ENCODE data around the gene KLHL29. TPM values are rescaled to one million over a fixed set of nuclear protein-coding genes. Genes with fewer than 3 reads are reported as not detected.
A peak's percentile ranks its signal among the peaks of the same experiment; 100 is the strongest.

The KLHL29 gene
- total RNA-seq, 1 donor from 2014 or later = 5.0 TPM

DNA sequence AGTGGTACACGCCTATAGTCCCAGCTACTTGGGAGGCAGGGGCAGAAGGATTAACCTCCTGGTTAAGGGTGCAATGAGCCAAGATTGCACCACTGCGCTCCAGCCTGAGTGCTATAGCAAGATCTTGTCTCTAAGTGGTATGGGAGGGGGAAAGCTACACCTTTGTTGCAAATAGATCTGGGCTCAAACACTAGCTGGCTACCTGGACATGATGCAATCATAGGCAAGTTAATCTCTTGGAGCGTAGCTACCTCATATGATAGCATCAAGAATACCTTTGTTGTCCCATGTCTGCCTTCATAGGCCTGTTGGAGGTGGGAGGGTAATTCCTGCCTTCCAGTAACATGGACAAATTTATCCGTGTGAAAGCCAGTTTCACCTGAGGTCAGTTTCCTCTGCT lies 15.7 kb downstream of the KLHL29 start:
- DNase-seq (ENCODE audit: low read depth) = no peak
- no peak for FAIRE-seq
- Histone ChIP-seq H3K36me3 (ENCODE audit: control insufficient read depth, insufficient read depth, low read length) (no peaks in the 10 kb centered on the region), H3K27me3 (ENCODE audit: control insufficient read depth, insufficient read depth, low read length) (no peaks in the 10 kb centered on the region), H3K4me3 (ENCODE audit: low read depth, low read length) (no peak overlapping the region)
- TF ChIP-seq CTCF (IDR thresholded peaks at IDR 0.05; ENCODE audit: insufficient read depth, low read length, severe bottlenecking) = no peak

- peak; percentile 68 for FAIRE-seq
- Histone ChIP-seq H3K4me3 (ENCODE audit: low read depth, low read length) (no peak overlapping the region), H3K36me3 (ENCODE audit: control insufficient read depth, insufficient read depth, low read length) (no peaks in the 10 kb centered on the region), H3K27me3 (ENCODE audit: control insufficient read depth, insufficient read depth, low read length) (no peaks in the 10 kb centered on the region)
- DNase-seq (ENCODE audit: low read depth) = peak; percentile 96
- TF ChIP-seq CTCF (IDR thresholded peaks at IDR 0.05; ENCODE audit: insufficient read depth, low read length, severe bottlenecking) = no peak
Measured at GRCh38 chr2:23401427-23402204, 16.6 kb downstream of the KLHL29 start.

DNA sequence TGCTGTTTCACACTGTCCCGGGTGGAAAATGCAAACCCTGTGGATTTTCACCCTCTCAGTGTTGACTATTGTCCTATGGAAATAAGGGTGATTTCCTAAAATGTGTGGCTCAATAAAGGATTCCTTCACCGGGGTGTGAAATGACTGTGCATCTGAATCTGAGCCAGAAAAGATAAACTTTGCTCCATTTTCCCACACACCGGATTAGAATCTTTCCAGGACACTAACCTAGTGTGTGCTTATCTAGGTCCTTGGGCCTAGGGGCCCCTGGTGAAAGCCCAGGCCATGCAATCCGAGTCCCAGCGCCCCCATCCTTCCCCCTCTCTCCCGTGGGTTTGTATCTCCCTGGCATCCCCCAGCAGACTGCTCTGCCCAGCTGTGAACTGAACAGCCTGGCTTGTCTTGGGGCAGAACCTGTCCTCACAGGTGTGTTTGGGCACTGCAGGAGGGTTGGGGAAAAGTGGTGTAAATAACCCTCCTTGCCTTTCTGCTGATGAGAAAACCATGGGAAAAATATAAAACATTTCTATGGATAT lies 17.3 kb downstream of the KLHL29 start:
- Histone ChIP-seq H3K36me3 (ENCODE audit: control insufficient read depth, insufficient read depth, low read length) (no peaks in the 10 kb centered on the region), H3K4me3 (ENCODE audit: low read depth, low read length) (no peak overlapping the region), H3K27me3 (ENCODE audit: control insufficient read depth, insufficient read depth, low read length) (no peaks in the 10 kb centered on the region)
- DNase-seq (ENCODE audit: low read depth) = no peak
- no peak for FAIRE-seq
- TF ChIP-seq CTCF (IDR thresholded peaks at IDR 0.05; ENCODE audit: insufficient read depth, low read length, severe bottlenecking) = no peak

DNA sequence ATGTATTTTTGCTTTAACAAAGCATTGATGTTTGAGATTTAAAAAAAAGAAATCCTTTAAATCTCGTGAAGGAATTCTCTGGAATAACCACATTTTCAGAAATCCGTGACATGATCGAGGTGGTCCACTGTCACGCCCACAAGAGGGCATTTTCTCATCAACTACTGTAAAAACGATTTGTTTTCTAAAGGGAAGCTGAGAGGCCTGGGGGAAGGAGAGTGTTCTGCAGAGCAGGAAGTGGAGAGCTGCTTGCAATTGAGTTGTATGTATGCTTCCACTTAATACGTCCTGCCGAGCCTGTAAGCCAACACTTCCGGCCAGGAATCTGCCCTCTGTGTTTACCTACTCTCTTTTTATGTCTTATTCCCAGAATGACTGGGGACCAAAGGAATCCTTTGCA lies 19.4 kb downstream of the KLHL29 start:
- TF ChIP-seq CTCF (IDR thresholded peaks at IDR 0.05; ENCODE audit: insufficient read depth, low read length, severe bottlenecking) = no peak
- DNase-seq (ENCODE audit: low read depth) (peak; percentile 67), FAIRE-seq (no peak)
- H3K27me3 ChIP-seq (ENCODE audit: control insufficient read depth, insufficient read depth, low read length) = no peaks in the 10 kb centered on the region
- no peak overlapping the region for H3K4me3 ChIP-seq (ENCODE audit: low read depth, low read length)
- H3K36me3 ChIP-seq (ENCODE audit: control insufficient read depth, insufficient read depth, low read length) = no peaks in the 10 kb centered on the region

DNA sequence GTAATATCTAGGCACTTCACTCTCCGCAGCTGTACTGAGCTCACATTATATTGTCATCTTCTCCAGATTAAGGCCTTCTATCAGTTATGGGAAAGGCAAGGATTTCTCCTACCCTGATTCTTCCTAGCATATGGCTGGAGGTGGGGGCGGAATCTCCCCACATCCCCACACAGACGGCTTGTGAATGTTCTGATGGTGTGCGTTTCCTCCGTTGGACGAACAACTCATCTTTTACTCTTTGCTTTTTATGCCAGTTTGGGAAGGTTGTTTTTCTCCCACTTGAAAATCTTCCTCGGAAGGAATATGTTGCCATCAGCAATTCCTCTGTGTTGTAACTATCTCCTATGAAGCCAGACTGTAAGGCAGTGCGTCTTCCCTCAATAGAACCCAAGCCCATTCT lies 24.3 kb downstream of the KLHL29 start:
- TF ChIP-seq CTCF (IDR thresholded peaks at IDR 0.05; ENCODE audit: insufficient read depth, low read length, severe bottlenecking) = no peak
- FAIRE-seq (peak; percentile 32), DNase-seq (ENCODE audit: low read depth) (no peak)

More for the DNA sequence above, 24.3 kb downstream of the KLHL29 start:
- Histone ChIP-seq H3K27me3 (ENCODE audit: control insufficient read depth, insufficient read depth, low read length) (no peaks in the 10 kb centered on the region), H3K4me3 (ENCODE audit: low read depth, low read length) (no peak overlapping the region), H3K36me3 (ENCODE audit: control insufficient read depth, insufficient read depth, low read length) (no peaks in the 10 kb centered on the region)
